Right hindlimb (tissue), 1 donor: Measurements from ENCODE around the gene SLC25A13.

Experiments
- DNase-seq: peaks from one replicate; pipeline ENCODE4 v3.0.0-alpha.2; 2018

The SLC25A13 gene

GRCh38 chr7:96238474-96238873 is 83.4 kb downstream of the SLC25A13 start:
- peak; percentile 45 for DNase-seq

- no peak for DNase-seq
Observed at GRCh38 chr7:96237040-96237439, 84.9 kb downstream of the SLC25A13 start.

DNA sequence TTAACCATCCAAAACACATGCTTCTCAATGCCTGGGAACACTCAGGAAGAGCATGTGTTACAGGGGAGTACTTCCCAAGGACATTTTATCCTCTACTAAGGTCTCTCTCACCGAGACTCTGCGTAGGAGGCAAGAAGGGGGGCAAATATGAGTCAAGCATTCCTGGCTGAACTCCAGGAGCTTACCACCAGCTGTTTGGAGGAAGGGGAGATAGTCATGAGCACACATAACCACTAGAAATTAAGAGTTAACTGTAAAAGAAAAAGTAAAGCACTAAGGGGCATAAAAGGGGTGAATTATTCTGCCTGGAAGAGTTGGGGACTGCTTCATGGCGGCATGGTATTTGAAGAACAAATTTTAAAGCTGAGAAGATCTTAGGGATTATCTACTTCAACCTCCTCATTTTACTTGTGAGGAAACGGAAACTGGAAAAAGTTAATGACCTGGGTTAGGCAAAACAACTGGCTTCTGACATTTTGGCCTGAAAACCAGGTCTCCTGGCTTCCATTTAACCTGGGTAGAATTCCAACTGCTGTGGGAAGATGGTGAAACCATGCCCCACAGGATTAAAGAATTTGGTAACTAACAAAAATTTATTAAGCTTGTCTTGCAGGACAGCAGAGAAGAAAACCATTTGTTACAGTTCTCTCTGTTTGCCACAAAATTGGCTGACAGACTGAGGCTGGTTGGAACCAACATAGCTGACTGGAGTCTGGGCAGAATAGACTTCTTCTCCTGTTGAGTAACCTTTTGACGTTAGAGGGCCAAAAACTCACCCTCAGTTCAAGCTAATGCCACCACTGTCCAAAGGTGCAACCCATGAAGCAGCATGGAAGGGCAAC is 85.5 kb downstream of the SLC25A13 start:
- peak; percentile 76 for DNase-seq

- no peak for DNase-seq
Observed at GRCh38 chr7:96235281-96235680, 86.6 kb downstream of the SLC25A13 start.

- DNase-seq: no peak
Observed at GRCh38 chr7:96233528-96234154, 88.3 kb downstream of the SLC25A13 start.

DNA sequence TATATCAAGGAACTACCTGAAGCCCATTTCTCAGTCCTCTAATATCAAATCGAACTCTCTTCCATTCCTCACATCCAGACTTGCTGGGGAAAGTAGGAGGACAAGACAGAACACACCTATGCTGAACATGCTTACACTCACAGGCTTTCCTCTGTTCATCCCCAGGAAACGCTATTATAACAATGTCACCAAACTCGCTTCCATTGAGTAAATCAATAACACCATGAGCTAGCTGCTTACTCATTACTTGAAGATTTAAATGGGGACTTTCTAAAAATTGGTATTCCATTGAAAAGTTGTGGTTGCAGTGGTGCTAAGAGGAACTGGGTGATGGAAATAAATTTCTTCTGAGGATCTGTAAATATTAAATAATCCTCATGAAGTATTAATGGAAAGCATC is 88.8 kb downstream of the SLC25A13 start:
- no peak for DNase-seq

DNA sequence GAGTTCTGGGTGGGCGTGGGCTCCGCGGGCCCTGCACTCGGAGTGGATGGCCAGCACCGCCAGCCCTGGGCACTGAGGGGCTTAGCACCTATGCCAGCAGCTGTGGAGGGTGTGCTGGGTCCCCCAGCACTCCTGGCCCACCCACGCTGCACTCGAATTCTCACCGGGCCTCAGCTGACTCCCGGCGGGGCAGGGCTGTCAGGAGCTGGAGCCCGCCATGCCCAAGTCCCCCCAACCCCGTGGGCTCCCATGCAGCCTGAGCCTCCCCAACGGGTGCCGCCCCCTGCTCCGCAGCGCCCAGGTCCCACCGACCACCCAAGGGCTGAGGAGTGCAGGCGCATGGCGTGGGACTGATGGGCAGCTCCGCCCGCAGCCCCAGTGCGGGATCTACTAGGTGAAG is 93.1 kb downstream of the SLC25A13 start:
- no peak for DNase-seq

GRCh38 chr7:96225251-96225650 is 96.6 kb downstream of the SLC25A13 start:
- DNase-seq: no peak

DNA sequence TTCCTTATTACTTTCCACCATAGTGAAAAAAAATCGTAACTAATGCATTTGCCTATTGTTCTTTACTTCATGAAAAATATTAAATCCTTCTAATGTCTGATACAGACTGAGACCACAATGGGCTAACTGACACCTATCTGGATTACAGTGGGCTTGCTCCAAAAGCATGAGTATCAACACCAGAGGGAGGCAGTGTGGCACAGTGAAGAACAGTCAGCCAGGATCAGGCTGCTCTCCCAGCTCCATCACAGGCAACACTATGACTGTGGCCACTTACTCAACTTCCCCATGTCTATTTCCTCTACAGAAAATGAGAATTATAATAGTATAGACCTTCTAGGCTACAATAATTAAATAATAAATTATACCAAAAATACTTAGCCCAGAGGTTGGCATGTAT is 97.2 kb downstream of the SLC25A13 start:
- DNase-seq: no peak

DNA sequence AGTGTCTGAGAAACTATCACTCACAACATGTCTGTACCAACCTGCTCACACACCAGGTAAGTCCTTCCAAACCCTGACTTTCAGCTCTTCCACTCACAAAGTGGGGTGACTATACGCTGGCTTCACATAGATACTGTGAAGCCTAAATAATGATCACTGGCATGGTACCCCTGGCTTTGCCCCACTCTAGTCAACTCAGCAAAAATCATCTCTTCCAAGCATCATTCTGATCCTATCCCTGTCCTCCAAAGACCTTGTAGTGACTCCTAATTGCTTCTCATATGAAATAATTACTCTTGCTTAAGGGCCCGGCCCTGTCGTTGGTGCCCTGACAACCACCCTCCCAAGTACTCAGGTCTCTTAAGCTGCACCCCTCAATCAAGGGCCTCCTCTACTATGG is 97.8 kb downstream of the SLC25A13 start:
- no peak for DNase-seq

DNA sequence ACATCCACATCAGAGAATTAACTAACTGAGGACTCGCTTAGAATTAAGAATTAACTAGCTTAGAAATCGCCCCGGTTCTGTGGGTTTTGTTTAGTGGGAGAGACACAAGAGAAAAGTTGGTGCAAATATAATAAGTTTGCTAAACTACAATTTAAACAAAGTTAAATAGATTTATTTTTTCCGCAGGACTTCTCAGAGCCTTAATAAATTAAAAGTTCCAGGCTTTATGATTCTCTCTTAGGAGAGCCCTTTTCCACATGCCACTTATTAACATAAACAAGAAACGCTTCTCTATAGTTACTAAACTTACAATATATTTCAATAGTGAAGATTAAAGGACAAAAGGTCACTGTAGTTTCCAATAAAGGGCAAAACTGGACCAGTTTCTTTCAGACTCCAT is 100.0 kb downstream of the SLC25A13 start:
- no peak for DNase-seq

DNA sequence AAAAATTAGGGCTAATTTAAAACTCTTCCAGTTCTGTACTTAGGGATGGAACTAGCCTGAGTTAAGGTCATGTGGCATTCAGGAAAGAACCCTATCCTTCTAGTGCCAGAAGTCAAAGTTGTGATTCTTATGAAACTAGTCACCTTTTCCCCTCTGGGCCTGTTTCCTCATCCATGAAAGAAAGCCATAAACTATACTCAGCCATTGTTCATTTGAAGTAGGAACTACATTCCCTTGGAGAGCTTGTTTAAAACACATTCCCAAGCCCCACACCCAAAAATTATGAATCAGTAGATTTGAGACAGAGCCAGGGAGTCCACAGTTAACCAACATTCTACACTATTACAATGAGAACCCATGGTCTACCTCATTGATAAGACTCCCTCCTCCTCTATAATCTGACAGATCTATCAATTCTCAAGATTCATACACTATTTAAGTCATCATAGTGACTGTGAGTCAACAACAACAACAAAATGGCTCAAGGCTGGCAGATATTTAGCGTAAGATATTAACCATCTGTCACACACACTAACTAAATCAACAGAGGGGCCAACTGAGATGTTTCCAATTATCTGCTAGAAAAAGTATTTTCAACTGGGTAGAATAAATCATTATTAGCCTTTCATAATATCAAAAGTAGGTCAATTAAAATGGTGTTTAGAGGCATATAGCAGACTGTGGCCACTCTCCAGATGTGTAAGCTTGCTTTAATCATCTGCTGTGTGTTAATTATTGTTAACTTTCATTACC is 102.3 kb downstream of the SLC25A13 start:
- no peak for DNase-seq

- DNase-seq: no peak
Observed at GRCh38 chr7:96218664-96219243, 103.1 kb downstream of the SLC25A13 start.

DNA sequence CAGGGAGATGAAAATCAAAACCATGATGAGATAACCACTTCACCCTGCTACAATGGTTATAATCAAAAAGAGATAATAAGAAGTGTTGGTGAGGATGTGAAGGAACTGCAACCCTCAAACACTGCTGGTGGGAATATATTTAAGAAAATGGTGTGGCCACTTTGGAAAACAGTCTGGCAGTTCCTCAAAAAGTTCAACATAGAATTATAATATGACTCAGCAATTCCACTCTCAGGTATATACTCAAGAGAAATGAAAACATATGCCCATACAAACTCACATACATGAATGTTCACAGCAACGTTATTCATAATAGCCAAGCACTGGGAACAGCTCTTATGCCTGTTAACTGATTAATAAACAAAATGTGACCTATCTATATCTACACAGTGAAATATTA is 104.8 kb downstream of the SLC25A13 start:
- no peak for DNase-seq

- no peak for DNase-seq
Observed at GRCh38 chr7:96216373-96216772, 105.5 kb downstream of the SLC25A13 start.

DNA sequence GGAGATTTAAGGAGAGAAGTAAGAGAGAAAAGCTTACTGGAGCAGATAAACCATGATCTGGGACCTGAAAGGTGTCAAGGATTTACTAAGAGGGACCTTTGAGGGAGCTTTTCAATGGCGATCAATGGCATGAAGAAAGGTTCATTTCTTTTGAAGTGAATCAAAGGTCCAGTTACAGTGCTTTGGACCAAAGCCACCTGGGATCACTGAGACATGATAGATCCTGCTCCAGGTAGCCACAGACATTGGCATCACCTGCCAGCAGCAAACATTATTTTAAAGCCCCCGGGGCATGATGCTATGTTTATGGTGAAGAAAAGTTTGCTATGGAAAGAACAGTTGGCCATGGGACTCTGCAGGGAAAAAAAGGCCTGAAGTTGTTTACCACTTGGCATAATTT is 109.4 kb downstream of the SLC25A13 start:
- DNase-seq: no peak

DNA sequence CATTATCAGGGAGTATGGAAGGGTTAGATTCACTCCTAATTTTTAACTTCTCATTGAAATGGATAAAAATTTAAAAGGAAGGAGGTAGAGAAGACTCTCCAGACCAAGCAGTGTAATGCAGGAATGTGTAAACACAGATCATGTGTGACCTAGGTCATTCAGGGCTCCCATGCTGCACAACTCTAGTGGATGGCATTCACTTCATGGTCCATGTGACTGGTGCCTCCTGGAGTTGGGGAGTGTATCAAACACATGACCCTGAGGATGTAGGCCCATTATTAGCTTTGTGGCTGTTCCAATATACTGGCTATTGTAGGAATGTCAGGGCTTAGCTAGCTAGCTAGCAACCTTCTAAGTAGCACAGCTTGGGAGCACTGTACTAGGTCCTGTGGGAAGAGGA is 109.9 kb downstream of the SLC25A13 start:
- no peak for DNase-seq

- no peak for DNase-seq
Observed at GRCh38 chr7:96205665-96206064, 116.2 kb downstream of the SLC25A13 start.

DNA sequence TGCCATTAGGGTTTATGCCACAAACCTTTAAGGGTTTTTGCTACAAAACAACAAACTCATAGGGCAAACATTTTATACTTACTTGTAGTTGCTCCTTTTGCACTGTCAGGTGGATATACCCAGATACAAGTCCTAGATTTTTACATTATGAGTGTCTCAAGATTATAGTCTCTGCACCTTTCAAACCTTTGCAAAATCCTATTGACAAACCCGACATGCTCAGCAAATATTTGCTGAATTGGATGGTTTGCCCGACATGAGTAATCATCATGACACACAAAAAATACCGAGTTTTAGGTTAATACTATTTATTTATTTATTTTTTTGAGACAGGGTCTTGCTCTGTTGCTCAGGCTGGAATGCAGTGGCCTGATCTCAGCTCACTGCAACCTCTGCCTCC is 117.3 kb downstream of the SLC25A13 start:
- DNase-seq: no peak

GRCh38 chr7:96203786-96204185 is 118.1 kb downstream of the SLC25A13 start:
- no peak for DNase-seq

GRCh38 chr7:96202102-96202501 is 119.8 kb downstream of the SLC25A13 start:
- DNase-seq: no peak

GRCh38 chr7:96200740-96201139 is 121.2 kb downstream of the SLC25A13 start:
- no peak for DNase-seq

GRCh38 chr7:96199421-96199820 is 122.5 kb downstream of the SLC25A13 start:
- no peak for DNase-seq
